Neural progenitor cell (in vitro differentiated cells): ENCODE results near the gene RPN2. TPM values are rescaled to one million over a fixed set of nuclear protein-coding genes. Genes with fewer than 3 reads are reported as not detected.

ENCODE experiments used
- DNase-seq: peaks from one replicate; pipeline ENCODE4 v3.0.0-alpha.2; 2016; ENCODE audit warnings: low spot score
- H2AFZ ChIP-seq: fragments of 200-600 bp; sonication (generic); replicated peaks from 2 replicates; pipeline ENCODE4 v1.6.1; 2016; ENCODE audit warnings: antibody characterized with exemption
- H3F3A ChIP-seq: fragments of 200-600 bp; sonication (generic); 2 replicates; pipeline ENCODE4 v1.6.1; 2016; ENCODE audit warnings: antibody characterized with exemption, low read depth
- H3K27ac ChIP-seq: fragments of 200-600 bp; sonication (generic); 2 replicates; pipeline ENCODE4 v1.5.1; 2016; ENCODE audit warnings: mild to moderate bottlenecking
- H3K27me3 ChIP-seq: fragments of 200-600 bp; sonication (generic); 2 replicates; pipeline ENCODE4 v1.6.1; 2016; ENCODE audit warnings: mild to moderate bottlenecking, moderate library complexity
- H3K36me3 ChIP-seq: fragments of 200-600 bp; sonication (generic); 2 replicates; pipeline ENCODE4 v1.5.1; 2016
- H3K4me1 ChIP-seq: fragments of 200-600 bp; sonication (generic); 2 replicates; pipeline ENCODE4 v1.6.1; 2016; ENCODE audit warnings: mixed run types
- H3K4me2 ChIP-seq: fragments of 200-600 bp; sonication (generic); 2 replicates; pipeline ENCODE4 v1.6.1; 2016
- H3K4me3 ChIP-seq: fragments of 200-600 bp; sonication (generic); 2 replicates; pipeline ENCODE4 v1.5.1; 2016
- H3K79me2 ChIP-seq: fragments of 200-600 bp; sonication (generic); 2 replicates; pipeline ENCODE4 v1.6.1; 2016; ENCODE audit warnings: low read depth
- H3K9ac ChIP-seq: fragments of 200-600 bp; sonication (generic); 2 replicates; pipeline ENCODE4 v1.6.1; 2016
- H3K9me3 ChIP-seq: fragments of 200-600 bp; sonication (generic); 2 replicates; pipeline ENCODE4 v1.5.1; 2016; ENCODE audit warnings: low read depth
- H4K20me1 ChIP-seq: fragments of 200-600 bp; sonication (generic); 2 replicates; pipeline ENCODE4 v1.6.1; 2016; ENCODE audit warnings: low read depth
- H3K27ac Mint-ChIP-seq: 3 replicates; pipeline ENCODE4 v1.8.0; 2021; ENCODE audit warnings: mixed read lengths
- H3K27me3 Mint-ChIP-seq: 2 replicates; pipeline ENCODE4 v1.8.0; 2022; ENCODE audit warnings: low read depth, mild to moderate bottlenecking, inconsistent platforms, moderate library complexity, mixed read lengths; ENCODE audit not compliant: insufficient read depth
- H3K36me3 Mint-ChIP-seq: 3 replicates; pipeline ENCODE4 v1.8.0; 2021; ENCODE audit warnings: mixed read lengths
- H3K4me1 Mint-ChIP-seq: 3 replicates; pipeline ENCODE4 v1.8.0; 2021; ENCODE audit warnings: mixed read lengths
- H3K4me3 Mint-ChIP-seq: 3 replicates; pipeline ENCODE4 v1.8.0; 2021; ENCODE audit warnings: mild to moderate bottlenecking, moderate library complexity, mixed read lengths
- H3K9me3 Mint-ChIP-seq: 3 replicates; pipeline ENCODE4 v1.8.0; 2020; ENCODE audit warnings: mixed read lengths
- EZH2 ChIP-seq: fragments of 200-600 bp; sonication (generic); IDR thresholded peaks from 2 replicates; pipeline ENCODE4 v1.6.1; 2017; ENCODE audit warnings: antibody characterized with exemption, mild to moderate bottlenecking, moderate library complexity
- EZH2phosphoT487 ChIP-seq: fragments of 200-600 bp; sonication (generic); IDR thresholded peaks from 2 replicates; pipeline ENCODE4 v1.6.1; 2017; ENCODE audit warnings: antibody characterized with exemption
- total RNA-seq: library from RNA; depleted of rRNA; stranded (reverse); fragments of >200 nt; gene quantifications from 2 replicates; pipeline ENCODE4 v1.2.3, GENCODE V29; 2015; ENCODE audit warnings: low replicate concordance
- TF ChIP-seq, protein P1 (sequence below): fragments of 200-600 bp; sonication (generic); IDR thresholded peaks from 2 replicates; pipeline ENCODE4 v1.5.1; 2017; ENCODE audit warnings: antibody characterized with exemption, mild to moderate bottlenecking

Gene RPN2
- total RNA-seq, 1 donor from 2014 or later = 249 TPM

DNA sequence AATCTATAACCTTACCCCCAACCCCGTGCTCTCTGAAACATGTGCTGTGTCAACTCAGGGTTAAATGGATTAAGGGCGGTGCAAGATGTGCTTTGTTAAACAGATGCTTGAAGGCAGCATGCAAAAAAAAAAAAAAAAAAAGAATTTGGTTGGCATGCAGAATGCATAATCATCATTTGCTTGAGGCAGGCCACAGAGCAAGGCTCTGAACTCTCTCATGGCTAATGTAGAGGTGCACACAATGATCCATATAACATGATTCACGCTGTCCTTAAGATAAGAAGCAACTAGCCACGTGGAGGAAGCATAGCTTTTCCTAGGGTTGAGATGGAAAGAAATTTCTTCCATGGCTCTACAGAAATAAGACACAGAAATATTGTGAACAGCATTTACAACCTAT lies 27.6 kb upstream of the RPN2 start:
- Histone ChIP-seq H2AFZ (no peak overlapping the region), H3K36me3 (no peaks in the 10 kb centered on the region), H3K79me2 (no peaks in the 10 kb centered on the region), H3F3A (no peaks in the 10 kb centered on the region), H3K27ac (no peak overlapping the region), H3K4me3 (no peak overlapping the region), H3K9ac (no peak overlapping the region), H3K9me3 (no peaks in the 10 kb centered on the region), H3K4me2 (no peak overlapping the region), H3K27me3 (no peaks in the 10 kb centered on the region), H4K20me1 (no peaks in the 10 kb centered on the region), H3K4me1 (no peaks in the 10 kb centered on the region)
- H3K9me3 Mint-ChIP-seq = no peaks in the 10 kb centered on the region
- H3K27me3 Mint-ChIP-seq = no peaks in the 10 kb centered on the region
- TF ChIP-seq EZH2phosphoT487 (no peak), EZH2 (no peak)
- TF ChIP-seq, protein P1, sequence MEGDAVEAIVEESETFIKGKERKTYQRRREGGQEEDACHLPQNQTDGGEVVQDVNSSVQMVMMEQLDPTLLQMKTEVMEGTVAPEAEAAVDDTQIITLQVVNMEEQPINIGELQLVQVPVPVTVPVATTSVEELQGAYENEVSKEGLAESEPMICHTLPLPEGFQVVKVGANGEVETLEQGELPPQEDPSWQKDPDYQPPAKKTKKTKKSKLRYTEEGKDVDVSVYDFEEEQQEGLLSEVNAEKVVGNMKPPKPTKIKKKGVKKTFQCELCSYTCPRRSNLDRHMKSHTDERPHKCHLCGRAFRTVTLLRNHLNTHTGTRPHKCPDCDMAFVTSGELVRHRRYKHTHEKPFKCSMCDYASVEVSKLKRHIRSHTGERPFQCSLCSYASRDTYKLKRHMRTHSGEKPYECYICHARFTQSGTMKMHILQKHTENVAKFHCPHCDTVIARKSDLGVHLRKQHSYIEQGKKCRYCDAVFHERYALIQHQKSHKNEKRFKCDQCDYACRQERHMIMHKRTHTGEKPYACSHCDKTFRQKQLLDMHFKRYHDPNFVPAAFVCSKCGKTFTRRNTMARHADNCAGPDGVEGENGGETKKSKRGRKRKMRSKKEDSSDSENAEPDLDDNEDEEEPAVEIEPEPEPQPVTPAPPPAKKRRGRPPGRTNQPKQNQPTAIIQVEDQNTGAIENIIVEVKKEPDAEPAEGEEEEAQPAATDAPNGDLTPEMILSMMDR = no peak
- no peak overlapping the region for H3K4me3 Mint-ChIP-seq
- no peak overlapping the region for H3K27ac Mint-ChIP-seq
- H3K36me3 Mint-ChIP-seq = peaks cover 10% of the 10 kb centered on the region
- no peaks in the 10 kb centered on the region for H3K4me1 Mint-ChIP-seq
- no peak for DNase-seq

DNA sequence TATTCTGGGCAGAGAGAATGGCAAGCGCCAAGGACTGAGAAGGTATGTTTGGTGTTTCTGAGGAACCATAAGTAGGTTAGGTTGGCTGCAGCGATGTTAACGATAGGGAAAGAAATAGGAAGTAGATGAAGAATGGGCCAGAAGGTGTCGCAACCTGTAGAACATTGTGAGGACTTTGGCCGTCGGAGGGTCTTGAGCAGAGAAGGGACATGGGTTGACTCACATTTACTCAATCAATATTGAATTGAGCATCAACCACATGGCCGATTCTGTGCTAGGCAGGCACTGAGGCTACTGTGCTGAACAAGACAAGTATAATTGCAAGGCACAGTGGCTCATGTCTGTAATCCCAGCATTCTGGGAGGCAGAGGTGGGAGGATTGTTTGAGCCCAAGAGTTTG lies 26.8 kb upstream of the RPN2 start:
- no peaks in the 10 kb centered on the region for H3K36me3 ChIP-seq
- no peak overlapping the region for H3K27ac Mint-ChIP-seq
- H3K4me1 Mint-ChIP-seq = no peaks in the 10 kb centered on the region
- no peak overlapping the region for H3K4me3 Mint-ChIP-seq
- no peaks in the 10 kb centered on the region for H3F3A ChIP-seq
- no peak overlapping the region for H3K27ac ChIP-seq
- H3K27me3 ChIP-seq = no peaks in the 10 kb centered on the region
- H4K20me1 ChIP-seq = no peaks in the 10 kb centered on the region
- H3K9ac ChIP-seq = no peak overlapping the region
- DNase-seq = no peak
- no peak overlapping the region for H3K4me3 ChIP-seq
- H3K79me2 ChIP-seq = no peaks in the 10 kb centered on the region
- H3K9me3 Mint-ChIP-seq = no peaks in the 10 kb centered on the region
- no peak overlapping the region for H2AFZ ChIP-seq
- peaks cover 5% of the 10 kb centered on the region for H3K36me3 Mint-ChIP-seq
- H3K9me3 ChIP-seq = no peaks in the 10 kb centered on the region
- no peak overlapping the region for H3K4me2 ChIP-seq
- no peak for TF ChIP-seq EZH2
- TF ChIP-seq EZH2phosphoT487 = no peak
- TF ChIP-seq, protein P1 = no peak
- H3K4me1 ChIP-seq = no peaks in the 10 kb centered on the region
- H3K27me3 Mint-ChIP-seq = no peaks in the 10 kb centered on the region

DNA sequence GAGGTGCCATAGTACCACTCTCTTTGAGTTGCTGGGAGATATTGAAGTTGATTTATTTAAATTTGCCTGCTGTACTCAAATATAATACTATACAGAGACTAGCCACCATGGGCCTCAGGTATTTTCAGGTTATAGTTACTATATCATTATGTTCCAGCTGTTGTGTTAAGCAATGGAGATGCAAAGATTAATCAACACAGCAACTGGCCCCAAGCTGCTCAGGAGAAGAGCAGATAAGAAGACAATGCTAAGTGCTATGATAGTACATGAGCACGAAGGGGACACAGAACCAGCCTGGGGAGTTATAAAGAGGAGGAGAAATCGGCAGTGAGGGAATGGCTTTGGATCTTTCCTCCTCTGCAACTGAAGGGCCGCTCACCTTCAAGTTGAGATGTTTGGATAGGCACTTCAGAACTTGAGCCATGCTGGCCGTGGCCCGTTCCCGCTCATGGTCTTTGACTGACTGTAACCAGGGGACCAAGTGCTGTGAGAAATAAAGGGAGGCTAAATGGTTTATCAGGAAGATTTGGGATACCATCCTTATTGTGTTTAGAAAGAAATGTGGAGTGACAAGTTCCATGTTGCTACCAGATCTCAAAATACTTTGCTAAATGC lies 24.3 kb upstream of the RPN2 start:
- Histone ChIP-seq H3K4me2 (no peak overlapping the region), H3F3A (no peaks in the 10 kb centered on the region), H3K27ac (no peak overlapping the region), H3K36me3 (no peaks in the 10 kb centered on the region), H3K79me2 (no peaks in the 10 kb centered on the region), H3K4me1 (no peaks in the 10 kb centered on the region), H2AFZ (no peak overlapping the region), H3K9ac (no peak overlapping the region), H3K27me3 (no peaks in the 10 kb centered on the region), H3K4me3 (no peak overlapping the region), H4K20me1 (no peaks in the 10 kb centered on the region), H3K9me3 (no peaks in the 10 kb centered on the region)
- TF ChIP-seq EZH2 (no peak), EZH2phosphoT487 (no peak)
- TF ChIP-seq, protein P1 = no peak
- Mint-ChIP-seq H3K9me3 (no peaks in the 10 kb centered on the region), H3K27ac (no peak overlapping the region), H3K4me1 (no peaks in the 10 kb centered on the region), H3K27me3 (no peaks in the 10 kb centered on the region), H3K4me3 (no peak overlapping the region), H3K36me3 (peaks cover 5% of the 10 kb centered on the region)
- DNase-seq = no peak
